Measurements from ENCODE around the gene TBX10.

DNA sequence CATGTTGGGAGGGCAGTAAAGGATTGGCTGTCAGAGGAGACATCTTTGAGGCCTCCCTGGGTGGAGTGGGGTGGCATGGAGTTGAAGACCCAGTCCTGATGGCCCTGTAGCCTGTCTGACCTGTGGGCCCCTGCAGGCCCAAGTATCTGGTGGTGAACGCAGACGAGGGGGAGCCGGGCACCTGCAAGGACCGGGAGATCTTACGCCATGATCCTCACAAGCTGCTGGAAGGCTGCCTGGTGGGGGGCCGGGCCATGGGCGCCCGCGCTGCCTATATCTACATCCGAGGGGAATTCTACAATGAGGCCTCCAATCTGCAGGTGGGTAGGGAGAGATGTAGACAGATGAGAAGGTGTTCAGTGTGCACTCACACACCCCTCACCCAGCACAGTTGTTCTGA, 30.2 kb downstream of the TBX10 start:
- no peak for TF ChIP-seq POLR2A (IDR thresholded peaks at IDR 0.05; ENCODE audit: low read depth, low read length)
- TF ChIP-seq POLR2AphosphoS5 (IDR thresholded peaks at IDR 0.05; ENCODE audit: low read depth, low read length): no peak
- TF ChIP-seq TAF1 (IDR thresholded peaks at IDR 0.05; ENCODE audit: low read depth, low read length): no peak
- TF ChIP-seq PAX5 (IDR thresholded peaks at IDR 0.05; ENCODE audit: insufficient read depth, low read length, severe bottlenecking): no peak

Data from GM12891 (cell line).